Heart left ventricle (tissue), 16 donors: Measurements from ENCODE around the gene KDM5B. TPM values are rescaled to one million over a fixed set of nuclear protein-coding genes. Genes with fewer than 3 reads are reported as not detected.

Experiments
- ATAC-seq, 4 donors: fragments of 200-7000 bp; cut with Tn5 transposase; one replicate each; pipeline ENCODE4 v1.9.1; 2020 to 2022; ENCODE audit warnings: moderate library complexity in 4 of 4, mild to moderate bottlenecking in 3 of 4, moderate number of reproducible peaks in 1 of 4
- DNase-seq, 5 donors: peaks; one replicate each; pipeline ENCODE4 v3.0.0-alpha.2; 2020
- H3K27ac ChIP-seq, 12 donors: fragments of 200-600 bp; sonication (generic) in 4 of 12; one replicate each; pipeline versions ENCODE4 v1.5.0 to v1.8.0; 2016 to 2022; ENCODE audit warnings: mild to moderate bottlenecking in 2 of 12
- H3K27me3 ChIP-seq, 9 donors: fragments of 200-600 bp; sonication (generic) in 2 of 9; one replicate each; pipeline versions ENCODE4 v1.5.1 to v1.8.0; 2016 to 2022; ENCODE audit warnings: mild to moderate bottlenecking in 3 of 9
- H3K36me3 ChIP-seq, 9 donors: fragments of 200-600 bp; sonication (generic) in 2 of 9; one replicate each; pipeline versions ENCODE4 v1.5.0 to v1.8.0; 2018 to 2022; ENCODE audit warnings: mild to moderate bottlenecking in 2 of 9
- H3K4me1 ChIP-seq, 12 donors: fragments of 200-600 bp; sonication (generic) in 4 of 12; one replicate each; pipeline versions ENCODE4 v1.5.0 to v1.8.0; 2016 to 2022; ENCODE audit warnings: mild to moderate bottlenecking in 3 of 12
- H3K4me3 ChIP-seq, 12 donors: fragments of 200-600 bp; sonication (generic) in 4 of 12; one replicate each; pipeline versions ENCODE4 v1.5.0 to v1.8.0; 2017 to 2022; ENCODE audit warnings: mild to moderate bottlenecking in 9 of 12, moderate library complexity in 4 of 12
- H3K9me3 ChIP-seq, 12 donors: fragments of 200-600 bp; sonication (generic) in 4 of 12; one replicate each; pipeline versions ENCODE4 v1.5.0 to v1.8.0; 2016 to 2022; ENCODE audit warnings: mild to moderate bottlenecking in 1 of 12
- POLR2A ChIP-seq, 2 donors: fragments of 450-650 bp; IDR thresholded peaks; one replicate each; pipeline ENCODE4 v1.6.1; 2017; ENCODE audit warnings: antibody characterized with exemption in 2 of 2, mild to moderate bottlenecking in 2 of 2, moderate library complexity in 2 of 2
- WGBS, 4 donors: extraction: QIAGEN DNeasy Blood & Tissue Kit in 2 of 4; methylation state at CpG; one replicate each; pipeline versions ENCODE4 v1.1.5 to v1.1.7; 2013 to 2018; 5-methylcytosine and 5-hydroxymethylcytosine counted together
- intact Hi-C, 10 donors: fragments of 100-400 bp; cut with DNase I; formaldehyde crosslinking; loops; one replicate each; pipeline versions ENCODE4 v1.11.1 to v1.14.2; 2022
- polyA plus RNA-seq, 2 donors: library from polyadenylated mRNA; stranded (reverse); fragments of 200-250 nt; gene quantifications; one replicate each; pipeline ENCODE4 v1.2.3, GENCODE V29; 2013
- total RNA-seq, 9 donors: library from RNA; depleted of rRNA in 2 of 9; stranded (reverse); fragments of >200 nt in 2 of 9; fragmentation: NEBNext Ultra II Directional in 3 of 9; extraction: Animal tissue kit (Norgen Biotek cat#: 25700) in 3 of 9; gene quantifications; one replicate each; pipeline versions ENCODE4 v1.1.0 to v1.2.4, GENCODE V29; 2016 to 2023
- TF ChIP-seq, protein P1 (sequence below), 12 donors: fragments of 200-600 bp; sonication (generic) in 4 of 12; IDR thresholded peaks; one replicate each; pipeline versions ENCODE4 v1.5.0 to v1.8.0; 2018 to 2022; ENCODE audit warnings: antibody characterized with exemption in 12 of 12, mild to moderate bottlenecking in 5 of 12
- donor health status: ischemic (EF 13 %, LVEDD 7.1; RV severe dilation, severe dysfunction).
- donor health status: healthy with polysubstance abuse.
- donor health status: DM: no; HTN: yes; CAD: no.
- donor health status: DM: no; HTN: no; CAD: no.
- donor health status: ischemic (EF 25% LVEDD 6.9; RV normal size, moderate dysfunction).
- donor health status: ischemic (EF 25% LVEDD 5.7; RV mildly dilated, moderate dysfunction).
- donor health status: healthy.
- donor health status: DM: yes; HTN: yes; CAD: no.
- donor health status: ischemic (EF 35%, LVEDD 5.7; RV mildly dilated, moderate dysfunction).
- donor health status: nonischemic (EF 11% LVEDD 7.7; RV severe dilation, severe dysfunction).
- donor health status: DM: yes; HTN: yes; CAD: no.
- donor health status: PGD.
- donor health status: ischemic (EF 29% LVEDD 5.4; RV normal size, mild dysfunction).
- donor health status: nonischemic (EF 23%, LVEDD 6.1; RV moderate dilation, normal function).

Gene KDM5B
- total and polyA plus RNA-seq, 11 donors: 5.2 to 22.9 (median 14.1) TPM

DNA sequence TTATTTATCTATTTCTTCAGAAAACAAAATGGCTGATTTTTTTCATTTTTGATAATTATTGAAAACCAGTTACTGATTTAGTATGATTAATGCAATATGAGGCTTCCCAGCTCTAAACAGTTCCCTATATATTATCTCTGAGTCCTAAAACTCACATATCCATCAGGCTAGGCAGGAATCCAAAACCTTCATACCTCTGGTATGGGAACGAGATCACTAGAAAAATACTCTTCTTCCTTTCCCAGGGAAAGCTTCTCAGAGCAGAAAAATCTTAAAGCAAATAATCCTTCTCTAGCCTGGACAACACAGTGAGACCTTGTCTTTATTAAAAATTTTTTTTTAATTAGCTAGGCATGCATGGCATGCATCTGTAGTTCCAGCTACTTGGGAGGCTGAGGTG, 42.5 kb downstream of the KDM5B start:
- Histone ChIP-seq H3K9me3 (no peaks in the 10 kb centered on the region), H3K4me1 (no peaks in the 10 kb centered on the region), H3K4me3 (no peak overlapping the region), H3K36me3 (peaks cover 0 to 91% (median 79%) of the 10 kb centered on the region in 9 donors), H3K27ac (no peak overlapping the region), H3K27me3 (no peaks in the 10 kb centered on the region)
- 91 to 96% (median 93%) methylated on average over 1 of the region's 1 CpG for WGBS, 4 donors
- no peak for DNase-seq
- TF ChIP-seq, protein P1, sequence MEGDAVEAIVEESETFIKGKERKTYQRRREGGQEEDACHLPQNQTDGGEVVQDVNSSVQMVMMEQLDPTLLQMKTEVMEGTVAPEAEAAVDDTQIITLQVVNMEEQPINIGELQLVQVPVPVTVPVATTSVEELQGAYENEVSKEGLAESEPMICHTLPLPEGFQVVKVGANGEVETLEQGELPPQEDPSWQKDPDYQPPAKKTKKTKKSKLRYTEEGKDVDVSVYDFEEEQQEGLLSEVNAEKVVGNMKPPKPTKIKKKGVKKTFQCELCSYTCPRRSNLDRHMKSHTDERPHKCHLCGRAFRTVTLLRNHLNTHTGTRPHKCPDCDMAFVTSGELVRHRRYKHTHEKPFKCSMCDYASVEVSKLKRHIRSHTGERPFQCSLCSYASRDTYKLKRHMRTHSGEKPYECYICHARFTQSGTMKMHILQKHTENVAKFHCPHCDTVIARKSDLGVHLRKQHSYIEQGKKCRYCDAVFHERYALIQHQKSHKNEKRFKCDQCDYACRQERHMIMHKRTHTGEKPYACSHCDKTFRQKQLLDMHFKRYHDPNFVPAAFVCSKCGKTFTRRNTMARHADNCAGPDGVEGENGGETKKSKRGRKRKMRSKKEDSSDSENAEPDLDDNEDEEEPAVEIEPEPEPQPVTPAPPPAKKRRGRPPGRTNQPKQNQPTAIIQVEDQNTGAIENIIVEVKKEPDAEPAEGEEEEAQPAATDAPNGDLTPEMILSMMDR (IDR thresholded peaks at IDR 0.05): no peak
- no peak for TF ChIP-seq POLR2A (IDR thresholded peaks at IDR 0.05)
- ATAC-seq: no peak
- intact Hi-C loops: loop anchor here in 2 of 10 donors (10.0 kb wide), 2 partner anchors 99 to 229 kb away; no protein-coding TSS in a partner anchor

DNA sequence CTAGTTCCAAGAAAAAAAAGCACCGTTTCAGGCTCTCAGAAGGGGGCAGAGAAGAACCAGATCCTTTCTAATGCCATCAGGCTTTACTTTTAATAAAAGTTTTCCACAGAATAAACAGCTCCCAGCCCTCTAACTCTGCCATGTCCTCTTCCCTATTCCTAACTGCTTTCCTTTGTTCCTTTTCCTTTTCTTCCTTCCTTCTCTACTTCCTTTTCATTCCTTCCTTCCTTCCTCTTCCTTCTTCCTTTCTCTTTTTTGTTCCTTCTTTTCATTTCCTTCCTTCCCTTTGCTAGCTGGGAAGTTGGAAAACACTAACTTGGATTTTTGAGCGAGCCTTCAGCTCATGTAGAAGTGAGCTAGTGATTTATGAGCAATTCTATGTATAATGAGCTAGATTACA, 46.2 kb downstream of the KDM5B start:
- H3K36me3 ChIP-seq: peaks cover 0 to 100% (median 97%) of the 10 kb centered on the region in 9 donors
- no peak overlapping the region for H3K27ac ChIP-seq
- intact Hi-C loops: loop anchor here in 2 of 10 donors (10.0 kb wide), 2 partner anchors 103 to 233 kb away; no protein-coding TSS in a partner anchor
- no peak for DNase-seq
- WGBS, 4 donors: 67 to 74% (median 71%) methylated on average over 2 of the region's 2 CpGs
- TF ChIP-seq, protein P1 (IDR thresholded peaks at IDR 0.05): no peak
- TF ChIP-seq POLR2A (IDR thresholded peaks at IDR 0.05): no peak
- no peaks in the 10 kb centered on the region for H3K27me3 ChIP-seq
- no peak overlapping the region for H3K4me3 ChIP-seq
- no peaks in the 10 kb centered on the region for H3K4me1 ChIP-seq
- no peak for ATAC-seq
- H3K9me3 ChIP-seq: no peaks in the 10 kb centered on the region

DNA sequence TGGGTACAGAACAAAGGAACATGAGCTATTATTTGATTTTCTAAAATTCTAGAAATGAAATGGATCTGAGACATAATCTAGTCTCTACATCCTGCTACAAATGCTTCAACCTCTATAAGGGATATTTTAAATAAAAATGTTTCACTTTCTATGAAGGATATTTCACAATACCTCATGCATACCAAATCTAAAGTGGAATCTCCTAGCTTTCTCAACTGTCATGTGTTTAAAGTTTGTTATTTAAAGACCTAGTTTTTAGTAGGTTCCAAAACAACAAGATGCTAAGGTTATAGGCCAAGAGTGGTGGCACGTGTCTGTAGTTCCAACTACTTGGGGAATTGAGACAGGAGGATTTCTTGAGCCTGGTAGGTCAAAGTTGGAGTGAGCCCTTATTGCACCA, 47.6 kb downstream of the KDM5B start:
- no peak for ATAC-seq

GRCh38 chr1:202756391-202756790, 51.8 kb downstream of the KDM5B start:
- no peak for ATAC-seq
- TF ChIP-seq, protein P1 (IDR thresholded peaks at IDR 0.05): no peak
- TF ChIP-seq POLR2A (IDR thresholded peaks at IDR 0.05): no peak

More for the DNA sequence above, 47.6 kb downstream of the KDM5B start:
- Histone ChIP-seq H3K4me1 (no peaks in the 10 kb centered on the region), H3K27ac (no peak overlapping the region), H3K9me3 (no peaks in the 10 kb centered on the region), H3K27me3 (no peaks in the 10 kb centered on the region), H3K36me3 (peaks cover 0 to 100% (median 99%) of the 10 kb centered on the region in 9 donors), H3K4me3 (no peak overlapping the region)
- WGBS, 4 donors: 71 to 85% (median 78%) methylated on average over 1 of the region's 1 CpG
- intact Hi-C loops: loop anchor here in 2 of 10 donors (10.0 kb wide), 2 partner anchors 104 to 234 kb away; no protein-coding TSS in a partner anchor
- DNase-seq: no peak
- no peak for TF ChIP-seq POLR2A (IDR thresholded peaks at IDR 0.05)
- TF ChIP-seq, protein P1 (IDR thresholded peaks at IDR 0.05): no peak

More at GRCh38 chr1:202756391-202756790, 51.8 kb downstream of the KDM5B start:
- WGBS, 4 donors: 94 to 96% (median 95%) methylated on average over 2 of the region's 2 CpGs
- Histone ChIP-seq H3K4me1 (peaks cover 0 to under 1% (median 0%) of the 10 kb centered on the region in 12 donors), H3K27me3 (no peaks in the 10 kb centered on the region), H3K36me3 (peaks cover 0 to 100% (median 98%) of the 10 kb centered on the region in 9 donors), H3K27ac (no peak overlapping the region), H3K9me3 (no peaks in the 10 kb centered on the region), H3K4me3 (no peak overlapping the region)
- intact Hi-C loops: loop anchor here in 5 of 10 donors (10.0 kb wide), 3 partner anchors 138 to 238 kb away; no protein-coding TSS in a partner anchor
- no peak for DNase-seq
